DND-41 (cell line): Measurements from ENCODE around the gene NANS.

Experiments
- EZH2 ChIP-seq: IDR thresholded peaks from 3 replicates; pipeline ENCODE4 v1.6.1; 2012; ENCODE audit warnings: borderline replicate concordance, low read depth, mild to moderate bottlenecking, moderate library complexity, low read length, inconsistent platforms; ENCODE audit not compliant: severe bottlenecking
- TF ChIP-seq, protein P1 (sequence below): IDR thresholded peaks from 2 replicates; pipeline ENCODE4 v1.5.1; 2012; ENCODE audit warnings: borderline replicate concordance, low read length, moderate library complexity, mild to moderate bottlenecking; ENCODE audit not compliant: poor library complexity, severe bottlenecking; ENCODE audit errors: extremely low read depth

DNA sequence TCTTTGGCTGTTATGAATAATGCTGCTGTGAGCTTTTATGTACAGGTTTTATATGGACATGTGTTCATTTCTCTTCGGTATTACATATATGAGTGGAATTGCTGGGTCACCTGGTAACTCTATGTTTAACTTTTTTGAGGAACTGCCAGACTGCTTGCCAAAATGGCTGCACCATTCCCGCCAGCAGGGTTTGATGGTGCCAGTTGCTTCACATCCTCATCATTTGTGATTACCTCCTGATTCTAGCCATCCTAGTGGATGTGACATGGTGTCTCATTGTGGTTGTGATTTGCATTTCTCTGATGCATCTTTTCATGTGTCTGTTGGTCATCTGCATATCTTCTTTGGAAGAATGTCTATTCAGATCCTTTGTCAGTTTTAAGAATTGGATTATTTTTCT, 10.7 kb downstream of the NANS start:
- TF ChIP-seq, protein P1, sequence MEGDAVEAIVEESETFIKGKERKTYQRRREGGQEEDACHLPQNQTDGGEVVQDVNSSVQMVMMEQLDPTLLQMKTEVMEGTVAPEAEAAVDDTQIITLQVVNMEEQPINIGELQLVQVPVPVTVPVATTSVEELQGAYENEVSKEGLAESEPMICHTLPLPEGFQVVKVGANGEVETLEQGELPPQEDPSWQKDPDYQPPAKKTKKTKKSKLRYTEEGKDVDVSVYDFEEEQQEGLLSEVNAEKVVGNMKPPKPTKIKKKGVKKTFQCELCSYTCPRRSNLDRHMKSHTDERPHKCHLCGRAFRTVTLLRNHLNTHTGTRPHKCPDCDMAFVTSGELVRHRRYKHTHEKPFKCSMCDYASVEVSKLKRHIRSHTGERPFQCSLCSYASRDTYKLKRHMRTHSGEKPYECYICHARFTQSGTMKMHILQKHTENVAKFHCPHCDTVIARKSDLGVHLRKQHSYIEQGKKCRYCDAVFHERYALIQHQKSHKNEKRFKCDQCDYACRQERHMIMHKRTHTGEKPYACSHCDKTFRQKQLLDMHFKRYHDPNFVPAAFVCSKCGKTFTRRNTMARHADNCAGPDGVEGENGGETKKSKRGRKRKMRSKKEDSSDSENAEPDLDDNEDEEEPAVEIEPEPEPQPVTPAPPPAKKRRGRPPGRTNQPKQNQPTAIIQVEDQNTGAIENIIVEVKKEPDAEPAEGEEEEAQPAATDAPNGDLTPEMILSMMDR: no peak
- TF ChIP-seq EZH2: no peak
